ENCODE results near the gene ACOXL. TPM values are rescaled to one million over a fixed set of nuclear protein-coding genes. Genes with fewer than 3 reads are reported as not detected.

Gene ACOXL
- total RNA-seq, 1 donor from 2014 or later = not detected

GRCh38 chr2:110816404-110817365, 84.3 kb downstream of the ACOXL start:
- Histone ChIP-seq H3K9me3 (ENCODE audit: control insufficient read depth in 3 of 3, low read length in 3 of 3) (no peaks in the 10 kb centered on the region), H3K27me3 (ENCODE audit: control insufficient read depth in 3 of 3, insufficient read depth in 3 of 3, low read length in 3 of 3) (peaks cover 0 to 6% (median 0%) of the 10 kb centered on the region in 3 donors), H3K36me3 (ENCODE audit: control insufficient read depth in 3 of 3, insufficient read depth in 3 of 3, low read length in 3 of 3) (no peaks in the 10 kb centered on the region), H3K27ac (ENCODE audit: low read depth, low read length) (peak overlapping the region; percentile 95), H3K4me1 (ENCODE audit: control insufficient read depth in 3 of 3, insufficient read depth in 3 of 3, low read length in 3 of 3) (peaks cover 15 to 38% (median 36%) of the 10 kb centered on the region in 3 donors), H3K9ac (ENCODE audit: low read depth in 1 of 3, low read length in 3 of 3) (peak overlapping the region in 2 of 3 donors; percentile 58 to 72), H3K4me3 (ENCODE audit: low read length in 3 of 3) (peak overlapping the region in 1 of 3 donors; percentile 16)

- H3K27ac ChIP-seq (ENCODE audit: low read depth, low read length) = no peak overlapping the region
- peaks cover 7 to 24% (median 23%) of the 10 kb centered on the region in 3 donors for H3K4me1 ChIP-seq (ENCODE audit: control insufficient read depth in 3 of 3, insufficient read depth in 3 of 3, low read length in 3 of 3)
- no peak overlapping the region for H3K9ac ChIP-seq (ENCODE audit: low read depth in 1 of 3, low read length in 3 of 3)
- no peaks in the 10 kb centered on the region for H3K36me3 ChIP-seq (ENCODE audit: control insufficient read depth in 3 of 3, insufficient read depth in 3 of 3, low read length in 3 of 3)
- peaks cover 0 to 2% (median 0%) of the 10 kb centered on the region in 3 donors for H3K9me3 ChIP-seq (ENCODE audit: control insufficient read depth in 3 of 3, low read length in 3 of 3)
- H3K4me3 ChIP-seq (ENCODE audit: low read length in 3 of 3) = no peak overlapping the region
- peaks cover 0 to 6% (median 0%) of the 10 kb centered on the region in 3 donors for H3K27me3 ChIP-seq (ENCODE audit: control insufficient read depth in 3 of 3, insufficient read depth in 3 of 3, low read length in 3 of 3)
These were observed 86.6 kb downstream of the ACOXL start for GRCh38 chr2:110818767-110819481.

- peaks cover 7 to 22% (median 19%) of the 10 kb centered on the region in 3 donors for H3K4me1 ChIP-seq (ENCODE audit: control insufficient read depth in 3 of 3, insufficient read depth in 3 of 3, low read length in 3 of 3)
- H3K27ac ChIP-seq (ENCODE audit: low read depth, low read length) = no peak overlapping the region
- H3K9me3 ChIP-seq (ENCODE audit: control insufficient read depth in 3 of 3, low read length in 3 of 3) = peaks cover 0 to 5% (median 0%) of the 10 kb centered on the region in 3 donors
- no peak overlapping the region for H3K4me3 ChIP-seq (ENCODE audit: low read length in 3 of 3)
- H3K27me3 ChIP-seq (ENCODE audit: control insufficient read depth in 3 of 3, insufficient read depth in 3 of 3, low read length in 3 of 3) = peaks cover 0 to 6% (median 0%) of the 10 kb centered on the region in 3 donors
- no peaks in the 10 kb centered on the region for H3K36me3 ChIP-seq (ENCODE audit: control insufficient read depth in 3 of 3, insufficient read depth in 3 of 3, low read length in 3 of 3)
- no peak overlapping the region for H3K9ac ChIP-seq (ENCODE audit: low read depth in 1 of 3, low read length in 3 of 3)
These were observed 87.3 kb downstream of the ACOXL start for GRCh38 chr2:110819711-110820110.

- peaks cover 0 to 6% (median 0%) of the 10 kb centered on the region in 3 donors for H3K27me3 ChIP-seq (ENCODE audit: control insufficient read depth in 3 of 3, insufficient read depth in 3 of 3, low read length in 3 of 3)
- H3K36me3 ChIP-seq (ENCODE audit: control insufficient read depth in 3 of 3, insufficient read depth in 3 of 3, low read length in 3 of 3) = no peaks in the 10 kb centered on the region
- H3K9me3 ChIP-seq (ENCODE audit: control insufficient read depth in 3 of 3, low read length in 3 of 3) = peaks cover 0 to 5% (median 0%) of the 10 kb centered on the region in 3 donors
- no peak overlapping the region for H3K9ac ChIP-seq (ENCODE audit: low read depth in 1 of 3, low read length in 3 of 3)
- H3K4me3 ChIP-seq (ENCODE audit: low read length in 3 of 3) = no peak overlapping the region
- no peak overlapping the region for H3K27ac ChIP-seq (ENCODE audit: low read depth, low read length)
- peaks cover 7 to 22% (median 19%) of the 10 kb centered on the region in 3 donors for H3K4me1 ChIP-seq (ENCODE audit: control insufficient read depth in 3 of 3, insufficient read depth in 3 of 3, low read length in 3 of 3)
These were observed 87.8 kb downstream of the ACOXL start for GRCh38 chr2:110820128-110820527.

- Histone ChIP-seq H3K36me3 (ENCODE audit: control insufficient read depth in 3 of 3, insufficient read depth in 3 of 3, low read length in 3 of 3) (no peaks in the 10 kb centered on the region), H3K27ac (ENCODE audit: low read depth, low read length) (no peak overlapping the region), H3K4me3 (ENCODE audit: low read length in 3 of 3) (no peak overlapping the region), H3K4me1 (ENCODE audit: control insufficient read depth in 3 of 3, insufficient read depth in 3 of 3, low read length in 3 of 3) (no peaks in the 10 kb centered on the region), H3K9ac (ENCODE audit: low read depth in 1 of 3, low read length in 3 of 3) (no peak overlapping the region), H3K27me3 (ENCODE audit: control insufficient read depth in 3 of 3, insufficient read depth in 3 of 3, low read length in 3 of 3) (peaks cover 0 to 6% (median 0%) of the 10 kb centered on the region in 3 donors), H3K9me3 (ENCODE audit: control insufficient read depth in 3 of 3, low read length in 3 of 3) (peaks cover 0 to 5% (median 0%) of the 10 kb centered on the region in 3 donors)
These were observed 90.8 kb downstream of the ACOXL start for GRCh38 chr2:110823165-110823564.

GRCh38 chr2:110827511-110827910, 95.1 kb downstream of the ACOXL start:
- Histone ChIP-seq H3K9me3 (ENCODE audit: control insufficient read depth in 3 of 3, low read length in 3 of 3) (peaks cover 0 to 5% (median 0%) of the 10 kb centered on the region in 3 donors), H3K4me1 (ENCODE audit: control insufficient read depth in 3 of 3, insufficient read depth in 3 of 3, low read length in 3 of 3) (no peaks in the 10 kb centered on the region), H3K27me3 (ENCODE audit: control insufficient read depth in 3 of 3, insufficient read depth in 3 of 3, low read length in 3 of 3) (no peaks in the 10 kb centered on the region), H3K4me3 (ENCODE audit: low read length in 3 of 3) (no peak overlapping the region), H3K36me3 (ENCODE audit: control insufficient read depth in 3 of 3, insufficient read depth in 3 of 3, low read length in 3 of 3) (no peaks in the 10 kb centered on the region), H3K9ac (ENCODE audit: low read depth in 1 of 3, low read length in 3 of 3) (no peak overlapping the region), H3K27ac (ENCODE audit: low read depth, low read length) (no peak overlapping the region)

DNA sequence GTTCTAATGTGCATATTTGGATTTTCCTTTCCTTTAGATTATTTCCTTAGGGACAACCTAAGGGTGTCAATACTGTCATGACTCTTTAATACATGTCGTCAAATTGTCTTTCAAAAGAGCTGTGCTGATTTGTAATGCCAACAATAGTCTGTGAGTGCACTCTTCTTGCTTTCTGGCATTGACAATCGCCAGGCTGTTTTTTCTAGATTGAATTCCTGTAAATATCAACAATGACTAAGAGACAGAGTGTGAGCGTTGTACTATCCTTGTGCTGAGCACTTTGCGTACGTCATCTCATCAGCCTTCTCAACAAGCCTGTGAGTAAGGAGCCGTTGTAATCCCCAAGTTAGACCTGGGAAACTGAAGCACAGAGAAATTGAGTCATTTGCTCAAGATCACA, 96.0 kb downstream of the ACOXL start:
- H3K4me3 ChIP-seq (ENCODE audit: low read length in 3 of 3) = no peak overlapping the region
- no peaks in the 10 kb centered on the region for H3K4me1 ChIP-seq (ENCODE audit: control insufficient read depth in 3 of 3, insufficient read depth in 3 of 3, low read length in 3 of 3)
- H3K9ac ChIP-seq (ENCODE audit: low read depth in 1 of 3, low read length in 3 of 3) = no peak overlapping the region
- peaks cover 0 to 2% (median 0%) of the 10 kb centered on the region in 3 donors for H3K27me3 ChIP-seq (ENCODE audit: control insufficient read depth in 3 of 3, insufficient read depth in 3 of 3, low read length in 3 of 3)
- H3K36me3 ChIP-seq (ENCODE audit: control insufficient read depth in 3 of 3, insufficient read depth in 3 of 3, low read length in 3 of 3) = no peaks in the 10 kb centered on the region
- peaks cover 0 to 5% (median 0%) of the 10 kb centered on the region in 3 donors for H3K9me3 ChIP-seq (ENCODE audit: control insufficient read depth in 3 of 3, low read length in 3 of 3)
- H3K27ac ChIP-seq (ENCODE audit: low read depth, low read length) = no peak overlapping the region

- H3K4me3 ChIP-seq (ENCODE audit: low read length in 3 of 3) = no peak overlapping the region
These were observed 97.2 kb downstream of the ACOXL start for GRCh38 chr2:110829413-110830146.

DNA sequence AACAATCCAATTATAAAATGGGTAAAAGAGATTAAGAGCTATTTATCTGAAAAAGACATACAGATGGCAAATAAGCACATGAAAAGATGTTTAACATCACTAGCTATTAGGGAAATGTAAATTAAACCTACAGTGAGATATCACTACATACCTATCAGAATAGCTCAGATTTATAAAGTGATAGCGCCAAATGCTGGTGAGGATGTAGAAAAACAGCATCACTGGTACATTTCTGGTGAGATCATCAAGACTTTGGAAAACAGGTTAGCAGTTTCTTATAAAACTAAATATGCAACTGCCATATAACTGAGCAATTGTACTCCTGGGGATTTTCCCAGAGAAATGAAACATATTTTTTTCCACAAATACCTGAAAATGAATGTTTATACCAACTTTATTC, 100.4 kb downstream of the ACOXL start:
- no peak overlapping the region for H3K27ac ChIP-seq (ENCODE audit: low read depth, low read length)
- no peaks in the 10 kb centered on the region for H3K4me1 ChIP-seq (ENCODE audit: control insufficient read depth in 3 of 3, insufficient read depth in 3 of 3, low read length in 3 of 3)
- no peak overlapping the region for H3K9ac ChIP-seq (ENCODE audit: low read depth in 1 of 3, low read length in 3 of 3)
- H3K4me3 ChIP-seq (ENCODE audit: low read length in 3 of 3) = no peak overlapping the region
- H3K27me3 ChIP-seq (ENCODE audit: control insufficient read depth in 3 of 3, insufficient read depth in 3 of 3, low read length in 3 of 3) = peaks cover 0 to 3% (median under 1%) of the 10 kb centered on the region in 3 donors
- no peaks in the 10 kb centered on the region for H3K9me3 ChIP-seq (ENCODE audit: control insufficient read depth in 3 of 3, low read length in 3 of 3)
- no peaks in the 10 kb centered on the region for H3K36me3 ChIP-seq (ENCODE audit: control insufficient read depth in 3 of 3, insufficient read depth in 3 of 3, low read length in 3 of 3)

More at GRCh38 chr2:110829413-110830146, 97.2 kb downstream of the ACOXL start:
- Histone ChIP-seq H3K4me1 (ENCODE audit: control insufficient read depth in 3 of 3, insufficient read depth in 3 of 3, low read length in 3 of 3) (no peaks in the 10 kb centered on the region), H3K27ac (ENCODE audit: low read depth, low read length) (no peak overlapping the region), H3K36me3 (ENCODE audit: control insufficient read depth in 3 of 3, insufficient read depth in 3 of 3, low read length in 3 of 3) (no peaks in the 10 kb centered on the region), H3K27me3 (ENCODE audit: control insufficient read depth in 3 of 3, insufficient read depth in 3 of 3, low read length in 3 of 3) (peaks cover 0 to 3% (median 0%) of the 10 kb centered on the region in 3 donors), H3K9ac (ENCODE audit: low read depth in 1 of 3, low read length in 3 of 3) (no peak overlapping the region), H3K9me3 (ENCODE audit: control insufficient read depth in 3 of 3, low read length in 3 of 3) (peaks cover 0 to 1% (median 0%) of the 10 kb centered on the region in 3 donors)
